Astrocyte of the spinal cord (primary cell): ENCODE measurements around the gene CSPG4.
A peak's percentile ranks its signal among the peaks of the same experiment; 100 is the strongest.
"Not testable (repeated sequence)": the region's sequence is repeated elsewhere in the genome, so short reads cannot be mapped to it uniquely, and the experiment has no call there.

Experiments used
- DNase-seq: peaks from one replicate; pipeline ENCODE4 v3.0.0; 2011; ENCODE audit warnings: low read depth, low spot score
- H3K4me3 ChIP-seq: 2 replicates; pipeline ENCODE4 v1.5.1; 2011; ENCODE audit warnings: low read depth, mild to moderate bottlenecking, low read length, moderate library complexity
- in situ Hi-C: cut with HindIII; loops from 2 replicates; pipeline ENCODE4 v1.10.0; 2017; ENCODE audit warnings: low sequenced_read_pairs
- TF ChIP-seq, protein P1 (sequence below): IDR thresholded peaks from 2 replicates; pipeline ENCODE4 v1.5.1; 2012; ENCODE audit warnings: low read depth, mild to moderate bottlenecking, low read length, inconsistent platforms

Gene CSPG4, protein sequence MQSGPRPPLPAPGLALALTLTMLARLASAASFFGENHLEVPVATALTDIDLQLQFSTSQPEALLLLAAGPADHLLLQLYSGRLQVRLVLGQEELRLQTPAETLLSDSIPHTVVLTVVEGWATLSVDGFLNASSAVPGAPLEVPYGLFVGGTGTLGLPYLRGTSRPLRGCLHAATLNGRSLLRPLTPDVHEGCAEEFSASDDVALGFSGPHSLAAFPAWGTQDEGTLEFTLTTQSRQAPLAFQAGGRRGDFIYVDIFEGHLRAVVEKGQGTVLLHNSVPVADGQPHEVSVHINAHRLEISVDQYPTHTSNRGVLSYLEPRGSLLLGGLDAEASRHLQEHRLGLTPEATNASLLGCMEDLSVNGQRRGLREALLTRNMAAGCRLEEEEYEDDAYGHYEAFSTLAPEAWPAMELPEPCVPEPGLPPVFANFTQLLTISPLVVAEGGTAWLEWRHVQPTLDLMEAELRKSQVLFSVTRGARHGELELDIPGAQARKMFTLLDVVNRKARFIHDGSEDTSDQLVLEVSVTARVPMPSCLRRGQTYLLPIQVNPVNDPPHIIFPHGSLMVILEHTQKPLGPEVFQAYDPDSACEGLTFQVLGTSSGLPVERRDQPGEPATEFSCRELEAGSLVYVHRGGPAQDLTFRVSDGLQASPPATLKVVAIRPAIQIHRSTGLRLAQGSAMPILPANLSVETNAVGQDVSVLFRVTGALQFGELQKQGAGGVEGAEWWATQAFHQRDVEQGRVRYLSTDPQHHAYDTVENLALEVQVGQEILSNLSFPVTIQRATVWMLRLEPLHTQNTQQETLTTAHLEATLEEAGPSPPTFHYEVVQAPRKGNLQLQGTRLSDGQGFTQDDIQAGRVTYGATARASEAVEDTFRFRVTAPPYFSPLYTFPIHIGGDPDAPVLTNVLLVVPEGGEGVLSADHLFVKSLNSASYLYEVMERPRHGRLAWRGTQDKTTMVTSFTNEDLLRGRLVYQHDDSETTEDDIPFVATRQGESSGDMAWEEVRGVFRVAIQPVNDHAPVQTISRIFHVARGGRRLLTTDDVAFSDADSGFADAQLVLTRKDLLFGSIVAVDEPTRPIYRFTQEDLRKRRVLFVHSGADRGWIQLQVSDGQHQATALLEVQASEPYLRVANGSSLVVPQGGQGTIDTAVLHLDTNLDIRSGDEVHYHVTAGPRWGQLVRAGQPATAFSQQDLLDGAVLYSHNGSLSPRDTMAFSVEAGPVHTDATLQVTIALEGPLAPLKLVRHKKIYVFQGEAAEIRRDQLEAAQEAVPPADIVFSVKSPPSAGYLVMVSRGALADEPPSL (N-terminal part only)

DNA sequence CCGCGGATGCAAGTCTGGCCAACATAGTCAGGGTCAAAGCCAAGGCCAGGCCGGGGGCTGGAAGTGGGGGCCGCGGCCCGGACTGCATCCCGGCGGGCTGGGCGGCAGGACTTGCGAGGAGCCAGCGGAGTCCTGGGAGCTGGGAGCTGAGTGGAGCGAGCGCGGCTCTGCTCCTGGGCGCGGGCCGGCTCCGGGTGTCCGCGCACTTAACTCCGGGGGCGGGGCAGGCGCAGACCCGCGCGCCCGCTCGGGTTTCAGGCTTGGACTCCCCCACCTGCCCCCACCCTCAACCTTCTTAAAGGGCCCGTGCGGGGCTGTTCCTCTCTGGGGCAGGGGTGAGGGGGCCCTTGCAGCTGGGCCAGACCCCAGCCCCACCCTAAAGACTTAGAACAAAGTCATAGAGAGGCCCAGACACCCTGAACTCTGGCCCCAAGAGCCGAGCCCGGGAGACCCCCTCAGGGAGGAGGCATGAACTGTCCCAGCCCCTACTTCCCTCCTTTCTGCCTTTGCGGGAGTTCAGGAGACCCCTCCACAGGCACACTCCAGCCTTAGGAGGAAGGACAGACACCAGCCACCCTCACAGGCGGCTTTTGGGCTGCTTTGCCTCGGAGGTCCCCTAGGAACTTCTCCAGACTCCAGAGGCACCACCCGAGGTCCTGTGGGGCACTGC is at the start of gene CSPG4:
TSS of gene CSPG4 (minus strand) at position 181 of the 670 bp plus-strand sequence. CDS start at position 88, 93 bp downstream.
- peak; percentile 84 for DNase-seq
- H3K4me3 ChIP-seq: peak within 1 kb of the TSS; percentile 88
- TF ChIP-seq, protein P1, sequence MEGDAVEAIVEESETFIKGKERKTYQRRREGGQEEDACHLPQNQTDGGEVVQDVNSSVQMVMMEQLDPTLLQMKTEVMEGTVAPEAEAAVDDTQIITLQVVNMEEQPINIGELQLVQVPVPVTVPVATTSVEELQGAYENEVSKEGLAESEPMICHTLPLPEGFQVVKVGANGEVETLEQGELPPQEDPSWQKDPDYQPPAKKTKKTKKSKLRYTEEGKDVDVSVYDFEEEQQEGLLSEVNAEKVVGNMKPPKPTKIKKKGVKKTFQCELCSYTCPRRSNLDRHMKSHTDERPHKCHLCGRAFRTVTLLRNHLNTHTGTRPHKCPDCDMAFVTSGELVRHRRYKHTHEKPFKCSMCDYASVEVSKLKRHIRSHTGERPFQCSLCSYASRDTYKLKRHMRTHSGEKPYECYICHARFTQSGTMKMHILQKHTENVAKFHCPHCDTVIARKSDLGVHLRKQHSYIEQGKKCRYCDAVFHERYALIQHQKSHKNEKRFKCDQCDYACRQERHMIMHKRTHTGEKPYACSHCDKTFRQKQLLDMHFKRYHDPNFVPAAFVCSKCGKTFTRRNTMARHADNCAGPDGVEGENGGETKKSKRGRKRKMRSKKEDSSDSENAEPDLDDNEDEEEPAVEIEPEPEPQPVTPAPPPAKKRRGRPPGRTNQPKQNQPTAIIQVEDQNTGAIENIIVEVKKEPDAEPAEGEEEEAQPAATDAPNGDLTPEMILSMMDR: no peak
- in situ Hi-C loops: no loop called here

DNA sequence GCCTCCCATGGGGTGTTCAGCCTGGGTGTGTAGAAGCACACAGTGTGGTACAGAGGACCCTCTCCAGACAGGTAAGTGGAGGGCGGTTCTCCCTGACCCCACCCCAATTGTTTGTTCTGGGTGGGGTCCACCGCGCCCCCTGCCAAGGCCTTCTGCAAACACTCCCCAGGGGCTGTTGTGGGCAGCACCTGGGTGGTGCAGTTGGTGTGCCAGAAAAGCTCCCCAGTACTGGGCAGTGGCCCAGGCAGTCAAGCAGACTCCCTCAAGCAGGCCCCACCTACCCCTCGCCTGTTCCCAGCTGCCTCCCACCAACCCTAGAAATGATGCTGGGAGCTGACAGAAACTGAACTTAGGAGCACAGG is 49.7 kb upstream of the CSPG4 start:
- H3K4me3 ChIP-seq, in situ Hi-C loops: not testable (repeated sequence)

DNA sequence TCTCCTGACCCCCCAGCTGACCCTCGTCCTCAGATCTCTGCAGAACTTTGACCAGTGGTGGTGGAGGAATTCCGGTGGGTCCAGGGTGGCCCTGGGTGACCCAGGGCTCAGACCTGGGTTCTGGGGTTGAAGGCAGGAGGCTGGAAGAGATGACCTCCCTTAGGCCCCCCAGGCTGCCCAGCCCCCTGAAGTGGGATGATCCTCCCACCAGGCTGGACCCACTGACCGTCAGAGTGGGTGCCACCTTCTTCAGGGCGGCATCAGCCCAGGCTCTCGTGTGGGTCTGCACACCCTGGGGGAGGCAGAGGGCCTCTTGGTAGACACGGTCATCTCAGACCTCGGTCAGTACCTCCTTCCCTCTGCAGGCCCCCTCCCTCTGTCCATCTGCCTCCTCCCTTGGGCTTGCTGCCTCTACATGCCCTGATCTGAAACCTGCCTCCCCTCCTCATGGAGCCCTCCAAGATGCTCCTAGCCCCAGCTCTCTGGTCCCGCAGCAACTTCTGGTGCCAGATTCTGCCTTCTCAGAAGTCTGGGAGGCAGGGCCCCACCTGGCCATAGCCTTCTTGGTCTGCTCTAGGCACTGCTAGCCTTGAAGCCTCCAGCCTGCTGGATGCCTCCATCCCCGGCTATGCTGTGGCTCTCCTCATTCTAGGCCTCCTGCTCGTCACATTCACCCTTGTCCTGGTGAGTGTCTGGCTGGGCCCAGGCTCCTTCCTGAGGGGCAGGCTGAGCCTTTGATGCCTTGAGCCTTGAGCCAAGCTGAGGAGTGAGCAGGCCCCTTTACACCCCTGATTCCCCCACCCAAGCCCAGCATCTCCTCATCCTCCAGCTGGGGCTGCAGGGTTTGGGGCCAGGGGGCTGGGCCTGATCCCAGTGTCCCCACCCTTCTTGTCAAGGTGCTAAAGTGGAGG is 49.1 kb upstream of the CSPG4 start:
- no peak for DNase-seq
- in situ Hi-C loops: no loop called here
- TF ChIP-seq, protein P1: no peak
- H3K4me3 ChIP-seq: no peak overlapping the region

More for the DNA sequence above, 49.7 kb upstream of the CSPG4 start:
- not testable (repeated sequence) for DNase-seq

DNA sequence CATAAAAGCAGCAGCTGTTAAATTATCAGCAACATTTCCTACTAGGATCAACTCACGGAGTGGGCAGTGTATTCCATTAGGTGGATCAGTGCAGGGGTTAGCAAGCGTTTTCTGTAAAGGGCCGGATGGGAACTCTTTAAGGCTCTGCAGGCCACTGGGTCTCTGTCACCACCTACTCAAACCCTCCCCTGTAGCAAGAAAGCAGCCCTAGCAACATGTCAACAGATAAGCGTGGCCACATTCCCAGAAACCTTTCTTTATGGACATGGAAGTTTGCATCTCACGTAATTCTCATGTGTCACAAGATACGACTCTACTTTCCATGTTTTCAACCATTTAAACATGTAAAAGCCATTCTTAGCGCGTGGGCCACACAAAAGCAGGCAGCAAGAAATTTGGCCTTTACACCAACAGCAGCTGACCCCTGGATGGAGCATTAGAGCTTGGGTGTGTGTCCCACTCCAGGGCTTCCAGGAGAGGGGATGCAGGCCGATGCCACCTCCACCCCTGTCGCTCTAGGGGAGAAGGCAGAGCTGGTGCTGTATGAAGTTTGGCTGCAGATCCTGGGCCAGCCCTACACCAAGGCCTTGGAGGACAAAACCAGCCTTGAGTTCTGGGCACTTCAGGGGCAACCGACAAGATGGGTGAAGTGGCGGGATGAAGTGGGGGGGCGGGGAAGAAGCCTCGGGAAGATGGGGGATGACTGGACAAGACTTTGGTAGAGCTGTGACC is 48.2 kb upstream of the CSPG4 start:
- in situ Hi-C loops: no loop called here
- TF ChIP-seq, protein P1: no peak
- no peak for DNase-seq
- no peak overlapping the region for H3K4me3 ChIP-seq

DNA sequence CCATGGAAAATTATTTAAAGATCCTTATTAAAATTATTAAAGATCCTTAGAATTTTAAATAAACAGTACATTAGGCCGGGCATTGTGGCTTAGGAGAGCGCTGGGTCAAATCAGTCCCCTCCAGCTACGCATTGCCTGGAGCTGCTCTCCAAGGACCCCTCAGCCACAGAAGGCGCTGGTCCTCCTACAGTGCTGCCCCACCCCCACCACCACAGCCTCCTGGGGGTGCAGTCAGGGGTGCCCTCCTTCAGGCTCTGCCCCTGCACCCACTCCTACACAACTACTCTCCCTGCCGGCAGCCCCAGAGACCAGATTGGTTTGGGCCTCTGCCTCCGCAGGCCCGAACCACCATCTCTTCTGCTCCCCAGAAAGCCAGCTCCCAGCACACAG is 47.5 kb upstream of the CSPG4 start:
- H3K4me3 ChIP-seq, DNase-seq, in situ Hi-C loops: not testable (repeated sequence)

DNA sequence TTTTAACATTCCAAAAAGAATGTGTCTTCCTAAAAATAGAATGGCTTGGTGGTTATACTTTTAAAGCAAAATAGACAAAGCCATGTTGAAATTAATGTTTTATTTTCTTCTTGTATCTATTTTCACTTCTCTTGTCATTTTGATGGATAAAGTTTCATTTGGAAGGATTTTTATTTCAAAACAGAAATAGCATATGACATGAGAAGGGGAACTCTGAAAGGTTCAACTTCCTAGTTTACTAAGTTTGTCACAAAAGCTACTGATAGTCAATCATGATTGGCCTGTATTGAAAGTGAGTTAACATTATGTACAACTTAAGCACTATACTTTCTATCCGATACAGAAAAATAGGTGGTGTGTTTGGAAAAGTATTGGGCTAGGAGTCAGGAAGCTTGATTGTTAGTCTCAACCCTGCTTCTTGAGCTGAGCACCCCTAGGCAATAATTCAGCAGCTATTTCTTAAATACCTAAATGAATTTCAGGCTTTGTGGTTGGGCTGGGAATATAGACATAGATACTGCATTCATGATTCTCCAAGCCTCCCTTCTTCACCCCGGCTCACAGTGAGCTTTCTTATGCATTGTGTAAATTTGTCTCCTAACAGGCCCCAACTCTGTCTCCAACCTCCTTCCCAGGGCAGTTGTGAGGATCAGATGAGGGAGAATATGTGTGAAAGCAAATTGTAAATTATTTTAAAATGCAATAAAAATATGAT is 46.9 kb upstream of the CSPG4 start:
- in situ Hi-C loops: no loop called here
- TF ChIP-seq, protein P1: no peak
- no peak overlapping the region for H3K4me3 ChIP-seq
- no peak for DNase-seq
